Measurements from ENCODE around the gene OR4E1. TPM values are rescaled to one million over a fixed set of nuclear protein-coding genes. Genes with fewer than 3 reads are reported as not detected.

The OR4E1 gene
- total and polyA plus RNA-seq, 4 donors: not detected

GRCh38 chr14:21647380-21647779 is 26.2 kb downstream of the OR4E1 start:
- Histone ChIP-seq H3K27ac (ENCODE audit: low read depth in 1 of 2, low read length in 1 of 2) (no peak overlapping the region), H3K9ac (ENCODE audit: insufficient read depth in 1 of 2, low read length in 2 of 2) (no peak overlapping the region), H3K4me1 (ENCODE audit: control insufficient read depth in 5 of 5, insufficient read depth in 5 of 5, low read length in 5 of 5) (peaks cover 0 to 3% (median 0%) of the 10 kb centered on the region in 5 donors), H3K36me3 (ENCODE audit: control insufficient read depth in 4 of 4, insufficient read depth in 4 of 4, low read length in 4 of 4) (no peaks in the 10 kb centered on the region), H3K27me3 (ENCODE audit: control insufficient read depth in 3 of 3, insufficient read depth in 3 of 3, low read length in 2 of 3) (no peaks in the 10 kb centered on the region), H3K9me3 (ENCODE audit: control insufficient read depth in 4 of 4, insufficient read depth in 3 of 4, low read length in 3 of 4) (peaks cover 0 to 3% (median 0%) of the 10 kb centered on the region in 4 donors), H3K4me3 (no peak overlapping the region)
- ATAC-seq (ENCODE audit: insufficient read depth, low FRiP score) (no peak), DNase-seq (peak in 1 of 3 donors; percentile 2)
- TF ChIP-seq CTCF (IDR thresholded peaks at IDR 0.05; ENCODE audit: control extremely low read depth, extremely low read depth): no peak

- ATAC-seq (ENCODE audit: insufficient read depth, low FRiP score) (no peak), DNase-seq (no peak)
- Histone ChIP-seq H3K9me3 (ENCODE audit: control insufficient read depth in 4 of 4, insufficient read depth in 3 of 4, low read length in 3 of 4) (no peaks in the 10 kb centered on the region), H3K4me3 (no peak overlapping the region), H3K4me1 (ENCODE audit: control insufficient read depth in 5 of 5, insufficient read depth in 5 of 5, low read length in 5 of 5) (no peaks in the 10 kb centered on the region), H3K27ac (ENCODE audit: low read depth in 1 of 2, low read length in 1 of 2) (no peak overlapping the region), H3K27me3 (ENCODE audit: control insufficient read depth in 3 of 3, insufficient read depth in 3 of 3, low read length in 2 of 3) (no peaks in the 10 kb centered on the region), H3K36me3 (ENCODE audit: control insufficient read depth in 4 of 4, insufficient read depth in 4 of 4, low read length in 4 of 4) (no peaks in the 10 kb centered on the region), H3K9ac (ENCODE audit: insufficient read depth in 1 of 2, low read length in 2 of 2) (no peak overlapping the region)
- WGBS, 2 donors: 65 to 69% methylated on average over 5 of the region's 5 CpGs
- no peak for TF ChIP-seq CTCF (IDR thresholded peaks at IDR 0.05; ENCODE audit: control extremely low read depth, extremely low read depth)
Observed at GRCh38 chr14:21643407-21643806, 30.2 kb downstream of the OR4E1 start.

- Histone ChIP-seq H3K4me1 (ENCODE audit: control insufficient read depth in 5 of 5, insufficient read depth in 5 of 5, low read length in 5 of 5) (no peaks in the 10 kb centered on the region), H3K4me3 (no peak overlapping the region), H3K27ac (ENCODE audit: low read depth in 1 of 2, low read length in 1 of 2) (no peak overlapping the region), H3K27me3 (ENCODE audit: control insufficient read depth in 3 of 3, insufficient read depth in 3 of 3, low read length in 2 of 3) (no peaks in the 10 kb centered on the region), H3K9ac (ENCODE audit: insufficient read depth in 1 of 2, low read length in 2 of 2) (no peak overlapping the region), H3K36me3 (ENCODE audit: control insufficient read depth in 4 of 4, insufficient read depth in 4 of 4, low read length in 4 of 4) (no peaks in the 10 kb centered on the region), H3K9me3 (ENCODE audit: control insufficient read depth in 4 of 4, insufficient read depth in 3 of 4, low read length in 3 of 4) (no peaks in the 10 kb centered on the region)
- TF ChIP-seq CTCF (IDR thresholded peaks at IDR 0.05; ENCODE audit: control extremely low read depth, extremely low read depth): no peak
- WGBS, 2 donors: 61 to 76% methylated on average over 3 of the region's 3 CpGs
- no peak for DNase-seq
- no peak for ATAC-seq (ENCODE audit: insufficient read depth, low FRiP score)
Observed at GRCh38 chr14:21642683-21643082, 30.9 kb downstream of the OR4E1 start.

GRCh38 chr14:21634840-21635239 is 38.8 kb downstream of the OR4E1 start, which contains the start of gene OR10G2:
TSS of gene OR10G2 (minus strand) at chr14:21634940. CDS start at chr14:21634842, 98 bp downstream.
- no peak for TF ChIP-seq CTCF (IDR thresholded peaks at IDR 0.05; ENCODE audit: control extremely low read depth, extremely low read depth)
- DNase-seq (no peak), ATAC-seq (ENCODE audit: insufficient read depth, low FRiP score) (no peak)
- Histone ChIP-seq H3K9ac (ENCODE audit: insufficient read depth in 1 of 2, low read length in 2 of 2) (no peak within 1 kb of the TSS), H3K27me3 (ENCODE audit: control insufficient read depth in 3 of 3, insufficient read depth in 3 of 3, low read length in 2 of 3) (no peaks in the 10 kb centered on the region), H3K36me3 (ENCODE audit: control insufficient read depth in 4 of 4, insufficient read depth in 4 of 4, low read length in 4 of 4) (no peaks in the 10 kb centered on the region), H3K4me1 (ENCODE audit: control insufficient read depth in 5 of 5, insufficient read depth in 5 of 5, low read length in 5 of 5) (no peaks in the 10 kb centered on the region), H3K9me3 (ENCODE audit: control insufficient read depth in 4 of 4, insufficient read depth in 3 of 4, low read length in 3 of 4) (no peaks in the 10 kb centered on the region), H3K27ac (ENCODE audit: low read depth in 1 of 2, low read length in 1 of 2) (no peak within 1 kb of the TSS), H3K4me3 (no peak within 1 kb of the TSS)
- WGBS, 2 donors: 75 to 83% methylated on average over 4 of the region's 4 CpGs
